Right lobe of liver (tissue), 4 donors: Measurements from ENCODE around the gene CBL.

Source experiments
- POLR2A ChIP-seq: fragments of 450-650 bp; IDR thresholded peaks from one replicate; pipeline ENCODE4 v1.6.1; 2017; ENCODE audit warnings: antibody characterized with exemption, mild to moderate bottlenecking
- TF ChIP-seq, protein P1 (sequence below), 4 donors: fragments of 200-600 bp in 3 of 4; fragments of 450-650 bp in 1 of 4; IDR thresholded peaks; one replicate each; pipeline versions ENCODE4 v1.5.1 to v1.8.0; 2016 to 2022; ENCODE audit warnings: antibody characterized with exemption in 4 of 4, mild to moderate bottlenecking in 2 of 4
- donor health status: DM: no; HTN: no; CAD: no.
- donor health status: DM: no; HTN: no; CAD: no.
- donor health status: DM: no; HTN: yes; CAD: no.

DNA sequence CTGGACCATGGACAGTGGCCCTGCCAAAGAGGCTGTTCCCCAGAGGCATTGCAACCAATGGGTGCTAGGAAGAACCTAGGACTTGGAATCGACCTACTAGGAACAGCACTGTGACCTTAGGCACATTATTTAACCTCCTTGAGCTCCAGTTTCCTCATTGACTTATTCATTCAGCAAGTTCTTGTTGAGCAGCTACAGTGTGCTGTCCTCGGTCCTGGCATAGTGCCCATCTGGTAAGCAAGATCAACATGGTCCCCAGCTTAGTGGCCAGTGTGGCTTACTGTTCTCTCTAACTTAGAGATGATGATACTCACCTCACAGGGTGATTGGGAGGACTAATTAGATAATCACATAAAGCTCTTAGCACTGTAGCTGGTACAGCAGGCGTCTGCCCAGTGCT lies 49.1 kb upstream of the CBL start:
- TF ChIP-seq, protein P1, sequence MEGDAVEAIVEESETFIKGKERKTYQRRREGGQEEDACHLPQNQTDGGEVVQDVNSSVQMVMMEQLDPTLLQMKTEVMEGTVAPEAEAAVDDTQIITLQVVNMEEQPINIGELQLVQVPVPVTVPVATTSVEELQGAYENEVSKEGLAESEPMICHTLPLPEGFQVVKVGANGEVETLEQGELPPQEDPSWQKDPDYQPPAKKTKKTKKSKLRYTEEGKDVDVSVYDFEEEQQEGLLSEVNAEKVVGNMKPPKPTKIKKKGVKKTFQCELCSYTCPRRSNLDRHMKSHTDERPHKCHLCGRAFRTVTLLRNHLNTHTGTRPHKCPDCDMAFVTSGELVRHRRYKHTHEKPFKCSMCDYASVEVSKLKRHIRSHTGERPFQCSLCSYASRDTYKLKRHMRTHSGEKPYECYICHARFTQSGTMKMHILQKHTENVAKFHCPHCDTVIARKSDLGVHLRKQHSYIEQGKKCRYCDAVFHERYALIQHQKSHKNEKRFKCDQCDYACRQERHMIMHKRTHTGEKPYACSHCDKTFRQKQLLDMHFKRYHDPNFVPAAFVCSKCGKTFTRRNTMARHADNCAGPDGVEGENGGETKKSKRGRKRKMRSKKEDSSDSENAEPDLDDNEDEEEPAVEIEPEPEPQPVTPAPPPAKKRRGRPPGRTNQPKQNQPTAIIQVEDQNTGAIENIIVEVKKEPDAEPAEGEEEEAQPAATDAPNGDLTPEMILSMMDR (IDR thresholded peaks at IDR 0.05), result no peak
- TF ChIP-seq POLR2A, result no peak
